ENCODE measurements around the gene CABLES1. TPM values are rescaled to one million over a fixed set of nuclear protein-coding genes. Genes with fewer than 3 reads are reported as not detected.
"Not testable (repeated sequence)": the region's sequence is repeated elsewhere in the genome, so short reads cannot be mapped to it uniquely, and the experiment has no call there.

CABLES1 gene
- total and polyA plus RNA-seq, 2 experiments from 2014 or later: 7.2 to 10.8 TPM

DNA sequence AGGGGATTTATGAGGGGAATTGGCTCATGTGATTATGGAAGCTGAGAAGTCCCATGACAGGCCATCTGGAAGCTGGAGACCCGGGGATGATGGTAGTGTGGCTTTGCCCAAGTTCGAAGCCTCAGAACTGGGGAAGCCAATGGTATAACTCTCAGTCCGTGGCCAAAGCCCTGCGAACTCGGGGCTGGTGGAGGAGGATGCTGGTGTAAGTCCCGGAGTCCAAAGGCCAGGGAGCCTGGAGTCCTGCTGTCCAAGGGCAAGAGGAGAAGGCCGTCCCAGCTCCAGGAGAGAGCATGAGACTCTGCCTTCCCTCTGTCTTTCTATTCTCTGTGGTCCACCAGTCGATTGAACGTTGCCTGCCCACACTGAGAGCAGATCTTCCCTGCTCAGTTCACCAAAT is 43.2 kb upstream of the CABLES1 start:
- H3K4me1 ChIP-seq (ENCODE audit: insufficient read depth): no peaks in the 10 kb centered on the region
- H2AFZ ChIP-seq: no peak overlapping the region
- H3K4me2 ChIP-seq: no peak overlapping the region
- no peaks in the 10 kb centered on the region for H3K9me2 ChIP-seq (replicated peaks; ENCODE audit: insufficient read depth)
- no peak overlapping the region for H3K4me3 ChIP-seq
- WGBS (ENCODE audit: low lambda C conversion rate, missing lambda C conversion rate): 95% methylated on average over 9 of the region's 9 CpGs
- DNase-seq (ENCODE audit: low spot score): no peak
- no peaks in the 10 kb centered on the region for H3K36me3 ChIP-seq (replicated peaks; ENCODE audit: insufficient read depth, low read depth)
- H3K27ac ChIP-seq: no peak overlapping the region
- no peaks in the 10 kb centered on the region for H3K79me2 ChIP-seq
- H3K27me3 ChIP-seq: no peaks in the 10 kb centered on the region
- no peaks in the 10 kb centered on the region for H4K20me1 ChIP-seq (ENCODE audit: insufficient read depth, poor library complexity, severe bottlenecking)
- H3K9me3 ChIP-seq (ENCODE audit: low read depth): no peaks in the 10 kb centered on the region
- TF ChIP-seq, protein P1, sequence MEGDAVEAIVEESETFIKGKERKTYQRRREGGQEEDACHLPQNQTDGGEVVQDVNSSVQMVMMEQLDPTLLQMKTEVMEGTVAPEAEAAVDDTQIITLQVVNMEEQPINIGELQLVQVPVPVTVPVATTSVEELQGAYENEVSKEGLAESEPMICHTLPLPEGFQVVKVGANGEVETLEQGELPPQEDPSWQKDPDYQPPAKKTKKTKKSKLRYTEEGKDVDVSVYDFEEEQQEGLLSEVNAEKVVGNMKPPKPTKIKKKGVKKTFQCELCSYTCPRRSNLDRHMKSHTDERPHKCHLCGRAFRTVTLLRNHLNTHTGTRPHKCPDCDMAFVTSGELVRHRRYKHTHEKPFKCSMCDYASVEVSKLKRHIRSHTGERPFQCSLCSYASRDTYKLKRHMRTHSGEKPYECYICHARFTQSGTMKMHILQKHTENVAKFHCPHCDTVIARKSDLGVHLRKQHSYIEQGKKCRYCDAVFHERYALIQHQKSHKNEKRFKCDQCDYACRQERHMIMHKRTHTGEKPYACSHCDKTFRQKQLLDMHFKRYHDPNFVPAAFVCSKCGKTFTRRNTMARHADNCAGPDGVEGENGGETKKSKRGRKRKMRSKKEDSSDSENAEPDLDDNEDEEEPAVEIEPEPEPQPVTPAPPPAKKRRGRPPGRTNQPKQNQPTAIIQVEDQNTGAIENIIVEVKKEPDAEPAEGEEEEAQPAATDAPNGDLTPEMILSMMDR (IDR thresholded peaks at IDR 0.05; ENCODE audit: poor library complexity): no peak
- no peak for TF ChIP-seq EZH2phosphoT487 (IDR thresholded peaks at IDR 0.05; ENCODE audit: low read depth, severe bottlenecking, unreplicated experiment)

DNA sequence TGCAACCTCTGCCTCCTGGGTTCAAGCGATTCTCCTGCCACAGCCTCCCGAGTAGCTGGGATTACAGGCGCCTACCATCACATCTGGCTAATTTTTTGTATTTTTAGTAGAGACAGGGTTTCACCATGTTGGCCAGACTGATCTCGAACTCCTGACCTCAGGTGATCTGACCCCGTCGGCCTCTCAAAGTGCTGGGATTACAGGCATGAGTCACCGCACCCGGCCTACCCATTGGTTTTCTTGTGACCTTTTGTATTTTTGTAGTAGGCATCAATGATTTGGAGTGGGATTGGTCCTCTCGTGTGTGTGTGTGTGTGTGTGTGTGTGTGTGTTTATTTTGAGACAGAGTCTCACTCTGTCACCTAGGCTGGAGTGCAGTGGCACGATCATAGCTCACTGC is 42.2 kb upstream of the CABLES1 start:
- 90% methylated on average over 10 of the region's 10 CpGs for WGBS (ENCODE audit: low lambda C conversion rate, missing lambda C conversion rate)
- not testable (repeated sequence) for H3K79me2 ChIP-seq; H3K9me2 ChIP-seq (replicated peaks; ENCODE audit: insufficient read depth); H3K4me3 ChIP-seq; H3K4me1 ChIP-seq (ENCODE audit: insufficient read depth); H3K36me3 ChIP-seq (replicated peaks; ENCODE audit: insufficient read depth, low read depth); H3K9me3 ChIP-seq (ENCODE audit: low read depth); H4K20me1 ChIP-seq (ENCODE audit: insufficient read depth, poor library complexity, severe bottlenecking); H2AFZ ChIP-seq; H3K27me3 ChIP-seq; DNase-seq (ENCODE audit: low spot score); H3K4me2 ChIP-seq; H3K27ac ChIP-seq

DNA sequence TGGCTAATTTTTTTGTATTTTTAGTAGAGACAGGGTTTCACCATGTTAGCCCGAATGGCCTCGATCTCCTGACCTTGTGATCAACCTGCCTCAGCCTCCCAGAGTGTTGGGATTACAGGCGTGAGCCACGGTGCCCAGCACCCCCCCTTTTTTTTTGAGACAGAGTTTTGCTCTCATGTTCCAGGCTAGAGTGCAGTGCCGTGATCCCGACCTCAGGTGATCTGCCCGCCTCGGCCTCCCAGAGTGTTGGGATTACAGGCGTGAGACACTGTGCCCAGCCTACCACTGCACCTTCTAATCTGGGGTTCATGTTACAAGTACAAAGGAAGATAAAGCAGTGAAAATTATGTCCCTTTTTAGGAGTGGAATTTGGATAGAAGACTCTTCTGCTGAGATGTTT is 41.5 kb upstream of the CABLES1 start:
- Histone ChIP-seq H3K4me1 (ENCODE audit: insufficient read depth) (peaks cover 2% of the 10 kb centered on the region), H3K36me3 (replicated peaks; ENCODE audit: insufficient read depth, low read depth) (no peaks in the 10 kb centered on the region), H3K27me3 (no peaks in the 10 kb centered on the region), H4K20me1 (ENCODE audit: insufficient read depth, poor library complexity, severe bottlenecking) (no peaks in the 10 kb centered on the region), H3K9me3 (ENCODE audit: low read depth) (no peaks in the 10 kb centered on the region), H2AFZ (no peak overlapping the region), H3K79me2 (no peaks in the 10 kb centered on the region), H3K27ac (no peak overlapping the region), H3K4me2 (no peak overlapping the region), H3K9me2 (replicated peaks; ENCODE audit: insufficient read depth) (no peaks in the 10 kb centered on the region), H3K4me3 (no peak overlapping the region)
- no peak for DNase-seq (ENCODE audit: low spot score)
- WGBS (ENCODE audit: low lambda C conversion rate, missing lambda C conversion rate): 94% methylated on average over 9 of the region's 9 CpGs
- TF ChIP-seq EZH2 (IDR thresholded peaks at IDR 0.05; ENCODE audit: borderline replicate concordance) (no peak), EZH2phosphoT487 (IDR thresholded peaks at IDR 0.05; ENCODE audit: low read depth, severe bottlenecking, unreplicated experiment) (no peak)
- TF ChIP-seq, protein P1 (IDR thresholded peaks at IDR 0.05; ENCODE audit: poor library complexity): no peak

DNA sequence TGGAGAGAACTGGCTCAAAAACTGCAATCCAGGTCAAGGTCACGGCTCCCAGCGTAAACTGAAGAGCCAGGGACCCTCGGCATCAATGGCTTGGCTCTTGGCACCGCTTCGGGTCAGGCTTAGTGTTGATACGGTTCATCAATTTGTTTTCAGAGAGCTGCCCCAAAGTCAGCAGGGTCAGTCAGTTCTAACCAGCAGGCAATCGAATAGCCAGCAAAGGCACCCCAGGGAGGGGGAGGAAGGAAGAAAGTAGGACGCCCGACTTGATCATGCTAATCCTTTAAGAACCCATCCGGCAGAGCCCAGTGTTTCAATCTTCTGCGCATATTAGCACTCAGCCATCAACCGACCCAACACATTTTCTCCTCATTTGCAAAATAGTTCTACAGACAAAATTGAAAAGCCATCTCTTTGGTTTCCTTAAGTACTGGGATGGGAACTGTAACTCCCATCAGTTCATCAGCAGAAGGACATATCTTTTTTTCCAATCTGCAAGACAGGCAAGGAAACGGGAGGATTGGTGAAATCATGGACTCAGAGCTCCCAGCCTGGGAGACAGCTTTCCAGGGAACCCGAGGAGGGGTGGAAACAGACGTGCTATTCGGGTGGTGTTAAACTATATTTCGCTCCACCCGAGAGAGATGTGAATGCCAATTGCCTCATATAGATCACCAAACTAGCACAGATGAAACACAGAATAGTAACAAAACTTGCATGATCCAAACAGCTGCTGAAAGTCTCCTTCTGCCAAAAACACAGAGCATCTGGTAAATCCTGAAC is 40.7 kb upstream of the CABLES1 start:
- Histone ChIP-seq H3K27ac (no peak overlapping the region), H3K36me3 (replicated peaks; ENCODE audit: insufficient read depth, low read depth) (no peaks in the 10 kb centered on the region), H3K9me2 (replicated peaks; ENCODE audit: insufficient read depth) (no peaks in the 10 kb centered on the region), H3K4me1 (ENCODE audit: insufficient read depth) (peaks cover 9% of the 10 kb centered on the region), H3K79me2 (no peaks in the 10 kb centered on the region), H3K4me2 (no peak overlapping the region), H3K27me3 (no peaks in the 10 kb centered on the region), H3K9me3 (ENCODE audit: low read depth) (no peaks in the 10 kb centered on the region), H3K4me3 (no peak overlapping the region), H4K20me1 (ENCODE audit: insufficient read depth, poor library complexity, severe bottlenecking) (no peaks in the 10 kb centered on the region), H2AFZ (no peak overlapping the region)
- DNase-seq (ENCODE audit: low spot score): no peak
- 40% methylated on average over 18 of the region's 18 CpGs for WGBS (ENCODE audit: low lambda C conversion rate, missing lambda C conversion rate)
- TF ChIP-seq EZH2phosphoT487 (IDR thresholded peaks at IDR 0.05; ENCODE audit: low read depth, severe bottlenecking, unreplicated experiment) (no peak), EZH2 (IDR thresholded peaks at IDR 0.05; ENCODE audit: borderline replicate concordance) (no peak)
- TF ChIP-seq, protein P1 (IDR thresholded peaks at IDR 0.05; ENCODE audit: poor library complexity): no peak
